HepG2 (cell line): ENCODE data around the gene TTLL8.
A peak's percentile ranks its signal among the peaks of the same experiment; 100 is the strongest.

Experiments used
- EZH2 ChIP-seq: conservative IDR thresholded peaks from 2 replicates; pipeline ENCODE4 v1.6.1; 2012; ENCODE audit warnings: mild to moderate bottlenecking, low read depth, low read length, moderate library complexity
- HCFC1 ChIP-seq: fragments of 150-350 bp; IDR thresholded peaks from 2 replicates; pipeline ENCODE4 v1.6.1; 2014; ENCODE audit warnings: low read depth, low read length
- MAZ ChIP-seq, 2 experiments: sonication (generic) in 1 of 2; formaldehyde crosslinking in 1 of 2; IDR thresholded peaks; 2 replicates each; pipeline versions ENCODE4 v1.5.0 to v1.6.1; 2012 to 2020; ENCODE audit warnings: low read depth in 2 of 2, mild to moderate bottlenecking in 2 of 2, borderline replicate concordance in 1 of 2, improper control_type of control experiment in 1 of 2, low read length in 1 of 2, missing genetic modification reagents in 1 of 2, moderate library complexity in 1 of 2
- RNF2 ChIP-seq: fragments of 450-650 bp; conservative IDR thresholded peaks from 2 replicates; pipeline ENCODE4 v1.6.1; 2016; ENCODE audit warnings: low read depth
- SIN3A ChIP-seq: IDR thresholded peaks from 2 replicates; pipeline ENCODE4 v1.6.1; 2011; ENCODE audit warnings: low read depth, mild to moderate bottlenecking, control low read depth, low read length, borderline replicate concordance
- ZNF567 ChIP-seq: sonication (generic); formaldehyde crosslinking; IDR thresholded peaks from 2 replicates; pipeline ENCODE4 v1.8.1; 2023; ENCODE audit warnings: mild to moderate bottlenecking, missing genetic modification reagents, borderline replicate concordance
- ZNF768 ChIP-seq: sonication (generic); formaldehyde crosslinking; IDR thresholded peaks from 2 replicates; pipeline ENCODE4 v1.4.0; 2020; ENCODE audit warnings: missing genetic modification reagents
- ZSCAN29 ChIP-seq: sonication (generic); formaldehyde crosslinking; conservative IDR thresholded peaks from 2 replicates; pipeline ENCODE4 v1.4.0; 2020; ENCODE audit warnings: mild to moderate bottlenecking, missing genetic modification reagents

DNA sequence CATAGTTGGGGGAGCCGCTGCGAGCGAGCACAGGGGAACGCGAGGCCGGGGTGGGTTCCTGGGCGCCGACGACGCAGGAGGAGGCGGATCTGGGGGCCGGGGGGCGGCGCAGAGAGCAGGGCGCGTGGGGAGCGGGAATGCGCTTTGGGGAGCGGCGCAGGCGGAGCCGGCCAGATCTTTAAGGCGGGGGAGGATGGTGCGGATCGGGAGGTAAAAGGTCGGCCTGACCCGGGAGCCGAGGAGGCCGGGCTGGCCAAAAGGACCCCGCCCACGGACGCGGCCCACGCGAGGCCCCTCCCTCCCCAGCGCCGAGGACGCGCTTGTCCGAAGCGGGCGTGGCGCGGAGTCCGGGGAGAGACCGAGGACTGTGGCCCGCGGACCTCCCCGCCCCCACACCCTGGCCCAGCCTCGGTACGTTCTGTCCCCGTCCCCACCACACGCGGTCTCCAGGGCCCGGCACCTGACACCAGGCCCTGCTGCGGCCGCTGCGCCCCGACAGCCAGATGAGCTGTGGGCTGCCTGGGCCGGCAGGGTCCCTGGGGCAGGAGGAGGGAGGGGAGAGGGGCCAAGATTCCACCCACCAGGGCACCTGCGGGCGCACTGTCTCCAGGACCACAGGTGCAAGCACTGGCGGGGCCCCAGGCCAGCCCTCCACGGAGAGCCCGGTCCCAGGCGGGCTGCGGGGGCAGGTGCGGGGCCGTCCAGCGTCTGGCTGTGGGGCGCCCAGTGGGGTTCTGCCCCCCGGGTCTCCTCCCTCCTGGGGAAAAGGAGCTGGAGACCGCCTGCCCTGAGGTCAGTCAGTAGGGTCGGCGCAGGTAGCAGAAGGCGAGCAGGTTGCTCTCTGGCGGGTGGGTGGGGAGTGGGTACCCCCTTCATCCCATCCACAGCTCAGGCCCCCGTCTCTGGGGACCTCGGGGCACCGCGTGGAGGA is 86.6 kb downstream of the TTLL8 start:
- TF ChIP-seq HCFC1: no peak
- TF ChIP-seq SIN3A: no peak; the same call in 1 of the 2 replicates
- 0 out of 2 replicates have a peak, but pooled peaks have one; percentile 75 for TF ChIP-seq ZNF567 (CRISPR knock-in tag)
- TF ChIP-seq ZSCAN29 (CRISPR knock-in tag): no peak
- no peak for TF ChIP-seq EZH2
- TF ChIP-seq RNF2: peak; percentile 64; the same call in 1 of the 2 replicates
- TF ChIP-seq ZNF768 (CRISPR knock-in tag): no peak
- no peak for TF ChIP-seq MAZ (IDR thresholded peaks at IDR 0.05; ENCODE audit: borderline replicate concordance, low read depth, low read length)
- 0 out of 2 replicates have a peak, but pooled peaks have one; percentile 50 for TF ChIP-seq MAZ (CRISPR knock-in tag; IDR thresholded peaks at IDR 0.05; ENCODE audit: low read depth)
